GM12873 (cell line): ENCODE data around the gene TTLL6.

Experiments
- TF ChIP-seq, protein P1 (sequence below): IDR thresholded peaks from 2 replicates; pipeline ENCODE4 v1.5.1; 2012; ENCODE audit warnings: low read depth, mild to moderate bottlenecking, moderate library complexity, low read length, control low read depth; ENCODE audit not compliant: insufficient read depth; ENCODE audit errors: missing control alignments

The TTLL6 gene

DNA sequence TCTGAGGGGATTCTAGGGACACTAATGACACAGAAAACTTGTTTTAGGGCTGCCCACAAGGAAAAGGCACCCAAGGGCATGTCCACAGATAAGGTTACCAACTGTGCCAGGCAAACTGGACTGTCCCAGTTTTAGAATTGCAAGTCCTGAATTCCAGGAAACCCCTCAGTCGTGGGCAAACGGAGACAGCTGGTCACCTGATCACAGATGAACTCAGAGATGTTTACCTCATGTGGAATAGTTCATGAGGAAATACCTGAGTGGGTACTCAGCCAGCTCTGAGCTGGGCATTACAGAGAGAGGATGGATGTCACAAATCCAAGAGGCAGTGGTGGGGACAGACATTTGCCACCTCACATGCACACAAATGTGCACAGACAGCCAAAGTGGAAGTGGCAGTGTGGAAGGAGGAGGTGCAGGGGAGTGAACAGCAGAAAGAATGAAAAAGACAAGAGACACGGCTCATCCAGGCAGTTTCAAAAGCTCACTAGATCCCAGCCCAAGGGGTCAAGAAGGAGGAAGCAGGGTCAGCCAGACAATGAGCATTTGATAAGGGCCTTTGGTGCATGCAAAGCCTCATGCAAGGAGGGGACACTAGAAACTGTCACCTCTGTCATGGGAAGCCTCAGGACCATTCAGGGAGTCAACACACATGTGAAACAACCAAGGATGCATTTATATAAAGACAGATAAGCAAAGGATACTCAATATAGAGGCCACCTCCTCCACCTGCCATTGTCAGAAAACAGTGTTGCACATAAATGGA lies 24.8 kb downstream of the TTLL6 start:
- TF ChIP-seq, protein P1, sequence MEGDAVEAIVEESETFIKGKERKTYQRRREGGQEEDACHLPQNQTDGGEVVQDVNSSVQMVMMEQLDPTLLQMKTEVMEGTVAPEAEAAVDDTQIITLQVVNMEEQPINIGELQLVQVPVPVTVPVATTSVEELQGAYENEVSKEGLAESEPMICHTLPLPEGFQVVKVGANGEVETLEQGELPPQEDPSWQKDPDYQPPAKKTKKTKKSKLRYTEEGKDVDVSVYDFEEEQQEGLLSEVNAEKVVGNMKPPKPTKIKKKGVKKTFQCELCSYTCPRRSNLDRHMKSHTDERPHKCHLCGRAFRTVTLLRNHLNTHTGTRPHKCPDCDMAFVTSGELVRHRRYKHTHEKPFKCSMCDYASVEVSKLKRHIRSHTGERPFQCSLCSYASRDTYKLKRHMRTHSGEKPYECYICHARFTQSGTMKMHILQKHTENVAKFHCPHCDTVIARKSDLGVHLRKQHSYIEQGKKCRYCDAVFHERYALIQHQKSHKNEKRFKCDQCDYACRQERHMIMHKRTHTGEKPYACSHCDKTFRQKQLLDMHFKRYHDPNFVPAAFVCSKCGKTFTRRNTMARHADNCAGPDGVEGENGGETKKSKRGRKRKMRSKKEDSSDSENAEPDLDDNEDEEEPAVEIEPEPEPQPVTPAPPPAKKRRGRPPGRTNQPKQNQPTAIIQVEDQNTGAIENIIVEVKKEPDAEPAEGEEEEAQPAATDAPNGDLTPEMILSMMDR, result no peak

DNA sequence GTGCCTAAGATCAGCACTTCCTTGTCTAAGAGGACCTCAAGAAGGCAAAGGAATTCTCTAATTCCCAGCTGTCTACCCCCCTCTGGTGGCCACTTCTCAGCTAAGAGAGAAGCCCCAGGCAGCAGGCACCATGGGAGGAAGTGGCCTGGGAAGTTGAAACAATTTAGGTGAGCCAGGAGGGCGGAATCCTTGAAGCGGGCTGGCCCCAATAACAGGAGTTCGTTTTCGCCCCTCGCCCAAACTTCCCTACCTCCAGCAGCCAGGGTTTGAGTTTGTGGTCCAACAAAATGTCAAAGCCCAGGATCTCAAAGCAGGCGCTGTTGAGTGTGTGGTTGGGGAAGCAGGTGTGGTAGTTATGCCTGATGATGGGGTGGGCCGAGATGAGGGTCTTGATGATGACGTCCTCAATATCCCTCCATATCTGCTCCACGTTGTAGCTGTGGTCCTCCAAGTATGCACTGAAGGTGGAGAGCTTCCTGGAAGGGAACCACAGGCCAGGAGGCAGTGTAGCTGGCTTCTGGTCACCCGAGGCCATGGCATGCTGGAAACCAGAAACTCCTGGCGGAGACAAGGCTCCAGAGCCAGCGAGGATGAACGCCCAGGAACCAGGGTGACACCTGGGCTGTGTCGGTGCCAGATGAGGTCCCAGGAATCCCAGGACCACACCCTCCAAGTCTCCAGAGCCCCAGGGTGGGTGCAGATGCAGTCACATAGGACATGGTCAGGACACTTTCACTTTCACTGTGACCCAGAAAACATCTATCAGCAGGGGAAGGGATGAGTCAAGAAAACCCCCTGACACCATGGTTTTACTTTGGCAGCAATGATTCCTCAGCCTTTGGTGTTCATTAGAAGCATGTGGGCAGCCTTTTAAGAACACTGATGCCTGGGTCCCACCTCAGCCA lies 25.6 kb downstream of the TTLL6 start:
- TF ChIP-seq, protein P1, result peak; percentile 67

DNA sequence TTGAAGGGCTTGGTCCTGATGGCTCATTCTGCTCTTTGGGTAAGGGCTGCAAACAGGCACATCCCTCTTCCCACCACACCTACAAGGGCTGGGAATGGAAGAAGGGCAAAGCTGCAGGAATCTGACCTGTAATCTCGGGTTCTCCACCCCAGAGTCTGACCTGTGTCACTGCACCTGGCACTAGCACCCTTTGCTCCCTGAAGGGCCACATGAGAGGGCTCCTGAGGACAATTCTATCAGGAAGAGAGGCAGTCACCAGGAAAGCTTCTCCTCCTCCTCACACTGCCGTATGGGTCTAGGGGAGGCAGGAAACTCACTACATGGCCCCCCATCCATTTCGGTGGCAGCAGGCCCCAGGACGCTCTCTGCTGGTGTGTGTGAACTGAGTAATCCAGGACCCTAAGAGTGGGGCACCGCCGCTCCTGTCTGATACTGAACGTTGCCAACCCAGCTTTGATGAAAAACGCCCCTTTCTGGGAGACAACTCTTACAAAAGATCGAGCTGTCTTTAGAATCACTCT lies 26.4 kb downstream of the TTLL6 start:
- TF ChIP-seq, protein P1, result no peak

DNA sequence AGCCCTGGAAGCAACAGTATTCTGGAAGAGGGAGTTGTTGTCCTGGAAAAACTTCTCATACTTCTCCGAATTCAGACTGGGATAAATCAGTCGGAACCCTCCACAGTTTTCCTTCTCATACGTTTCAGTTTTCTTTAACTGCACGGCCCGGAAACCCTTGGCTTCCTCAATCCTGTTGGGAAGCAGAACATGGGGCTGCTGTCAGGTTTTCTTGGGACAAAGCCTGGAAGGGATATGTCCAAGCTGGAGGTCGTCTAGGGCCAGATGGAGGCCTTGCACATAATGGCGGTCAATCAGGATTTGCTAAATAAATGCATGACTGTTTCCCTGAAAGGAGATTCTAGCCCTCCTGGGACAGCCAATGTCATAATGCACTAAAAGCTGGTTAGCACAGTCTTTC lies 29.2 kb downstream of the TTLL6 start:
- TF ChIP-seq, protein P1, result no peak

DNA sequence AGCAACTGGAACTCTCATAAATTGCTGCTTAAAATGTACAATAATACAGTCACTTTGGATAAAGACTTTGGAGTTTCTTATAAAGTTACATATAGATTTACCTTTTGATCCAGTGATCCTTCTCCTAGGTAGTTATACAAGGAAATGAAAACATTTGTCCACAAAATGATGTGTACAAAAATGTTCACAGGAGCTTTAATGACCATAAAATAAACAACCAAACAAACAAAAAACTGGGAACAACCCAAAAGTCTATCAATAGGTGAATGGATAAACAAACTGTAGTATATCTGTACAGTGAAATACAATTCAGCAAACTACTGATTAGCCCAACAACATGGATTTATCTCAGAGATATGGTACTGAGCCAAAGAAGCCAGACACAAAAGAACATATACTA lies 37.6 kb downstream of the TTLL6 start:
- TF ChIP-seq, protein P1, result no peak

DNA sequence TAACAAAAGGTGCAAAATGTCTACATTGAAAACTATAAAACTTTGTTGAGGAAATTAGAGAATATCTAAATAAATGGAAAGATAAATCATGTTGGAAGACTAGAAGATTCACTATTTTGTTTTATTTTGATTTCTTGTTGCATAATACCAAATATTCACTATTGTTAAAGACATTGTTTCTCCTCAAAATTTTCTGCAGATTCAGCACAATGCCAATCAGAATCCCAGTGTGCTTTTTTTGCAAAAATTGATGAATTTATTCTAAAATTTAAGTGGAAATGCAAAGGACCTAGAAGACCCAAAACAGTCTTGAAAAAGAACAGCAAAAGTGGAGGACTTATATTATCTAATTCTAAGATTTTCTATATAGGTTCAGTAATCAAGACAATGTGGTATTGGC lies 40.4 kb downstream of the TTLL6 start:
- TF ChIP-seq, protein P1, result no peak

DNA sequence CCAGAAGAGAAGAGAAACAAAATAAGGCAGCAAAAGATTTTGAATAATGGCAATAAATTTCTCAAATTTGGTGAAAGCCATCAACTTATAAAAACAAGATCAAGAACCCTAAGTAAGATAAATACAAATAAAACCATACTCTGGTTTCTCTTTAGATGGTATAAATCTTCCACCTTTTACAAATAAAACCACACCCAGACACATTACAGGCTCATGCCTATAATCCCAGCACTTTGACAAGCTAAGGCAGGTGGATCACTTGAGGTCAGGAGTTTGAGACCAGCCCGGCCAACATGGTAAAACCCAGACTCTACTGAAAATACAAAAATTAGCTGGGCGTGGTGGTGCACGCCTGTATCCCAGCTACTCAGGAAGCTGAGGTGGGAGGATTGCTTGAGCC lies 43.8 kb downstream of the TTLL6 start:
- TF ChIP-seq, protein P1, result no peak
